ENCODE data around the gene SPDYE1. TPM values are rescaled to one million over a fixed set of nuclear protein-coding genes. Genes with fewer than 3 reads are reported as not detected.
"Not testable (repeated sequence)": the region's sequence is repeated elsewhere in the genome, so short reads cannot be mapped to it uniquely, and the experiment has no call there.

Gene SPDYE1
- total RNA-seq, 2 experiments from 2014 or later = not detected

DNA sequence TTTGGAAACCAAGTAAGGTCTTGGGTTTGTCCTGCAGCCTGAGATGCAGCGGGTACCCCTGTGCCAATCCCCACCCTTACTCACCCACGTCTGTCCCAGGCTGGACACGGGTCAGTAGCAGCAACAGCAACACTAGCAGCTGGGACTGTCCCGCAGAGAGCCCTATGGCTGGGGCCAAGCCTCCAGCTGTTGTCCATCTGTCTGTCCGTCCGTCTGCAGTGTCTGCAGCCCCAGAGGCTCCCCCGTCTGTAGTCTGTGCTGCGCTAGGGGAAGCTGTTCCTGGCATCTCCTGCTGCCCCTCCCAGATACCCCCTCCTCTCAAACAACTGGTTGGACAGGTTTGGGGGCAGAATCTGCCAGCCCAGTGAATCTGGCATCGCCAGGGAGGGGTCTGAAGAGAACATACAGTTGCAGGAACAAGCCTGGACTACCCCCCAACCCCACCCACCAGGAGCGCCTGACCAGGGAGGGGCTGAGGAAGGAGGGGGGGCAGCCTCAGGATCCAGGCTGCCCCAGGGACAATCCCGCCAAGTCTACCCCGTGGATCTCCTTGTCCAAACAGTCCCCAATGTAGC is 7.6 kb upstream of the SPDYE1 start:
- POLR2A ChIA-PET, CTCF ChIA-PET: not testable (repeated sequence)

DNA sequence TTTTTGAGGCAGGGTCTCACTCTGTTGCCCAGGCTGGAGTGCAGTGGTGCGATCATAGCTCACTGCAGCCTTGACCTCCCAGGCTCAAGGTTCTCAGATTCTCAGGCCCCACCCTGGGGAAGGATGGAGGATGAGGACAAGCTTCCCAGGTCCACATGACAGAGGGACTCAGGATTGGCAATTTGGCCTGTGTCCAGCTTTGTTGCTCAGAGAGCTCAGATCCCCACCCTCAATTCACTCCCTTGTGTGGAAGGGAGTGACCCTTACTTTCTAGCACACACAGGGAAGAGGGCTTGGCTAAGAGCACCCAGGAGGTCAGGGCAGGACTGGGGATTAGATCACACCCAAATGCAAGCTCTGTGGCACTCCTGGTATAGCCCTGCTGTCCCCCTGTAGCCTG is 6.9 kb upstream of the SPDYE1 start:
- CTCF ChIA-PET, POLR2A ChIA-PET: not testable (repeated sequence)

DNA sequence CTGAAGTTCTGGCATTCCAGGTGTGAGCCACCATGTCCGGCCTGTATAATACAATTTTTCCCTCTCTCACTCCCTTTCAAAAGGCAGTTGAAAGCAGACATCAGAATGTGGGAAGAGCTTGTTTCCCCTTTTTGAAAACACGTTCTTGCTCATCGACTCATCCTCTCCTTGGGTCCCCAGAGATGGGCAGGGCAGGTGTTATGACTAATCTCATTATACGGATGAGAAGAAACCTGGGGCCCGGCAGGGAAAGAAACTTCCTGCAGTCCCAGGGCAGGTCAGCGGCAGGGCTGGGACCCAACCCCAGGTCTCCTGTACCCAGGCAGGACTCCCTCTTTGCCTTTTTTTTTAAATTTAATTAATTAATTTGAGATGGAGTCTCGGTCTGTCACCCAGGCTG is 4.8 kb upstream of the SPDYE1 start:
- CTCF ChIA-PET, POLR2A ChIA-PET: not testable (repeated sequence)

DNA sequence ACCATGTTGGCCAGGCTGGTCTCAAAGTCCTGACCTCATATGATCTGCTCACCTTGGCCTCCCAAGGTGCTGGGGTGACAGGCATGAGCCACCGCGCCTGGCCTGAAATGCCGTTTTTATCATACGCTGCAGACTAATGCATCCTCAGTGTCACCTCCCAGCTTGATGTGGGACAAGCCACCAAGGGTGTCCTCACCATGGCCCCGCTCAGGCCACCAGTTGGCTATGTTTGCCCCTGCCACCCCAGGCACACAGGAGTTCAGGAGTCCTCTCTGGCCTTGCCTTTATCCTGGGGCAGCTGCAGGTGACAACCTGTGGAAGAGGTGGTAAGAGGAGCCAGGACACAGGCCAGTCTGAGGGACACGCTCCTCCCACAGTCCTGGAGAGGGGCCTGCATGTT is 3.0 kb upstream of the SPDYE1 start:
- POLR2A ChIA-PET = not testable (repeated sequence)
- CTCF ChIA-PET = interaction anchor here (0.7 kb wide), 1 partner anchor 40 kb away, joined by 3 read pairs; no protein-coding TSS in a partner anchor

DNA sequence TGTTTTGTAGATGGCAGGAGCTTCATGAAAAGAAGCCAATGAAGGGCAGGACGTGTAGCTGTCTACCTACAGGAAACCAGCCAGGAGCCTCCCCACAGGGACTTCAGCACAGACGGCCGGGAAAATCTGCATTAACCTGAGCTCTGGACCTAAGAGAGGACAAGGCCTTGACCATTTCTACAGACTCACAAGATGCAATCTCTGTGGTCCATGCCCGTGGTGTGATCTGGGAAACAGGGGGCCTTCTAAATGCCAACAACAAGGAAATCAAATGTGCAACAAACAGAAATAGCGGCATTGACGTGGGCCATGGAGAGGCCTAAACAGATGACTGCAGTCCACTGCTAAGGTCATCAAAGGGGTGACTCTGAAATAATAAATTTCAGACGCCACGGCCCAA is 14.4 kb downstream of the SPDYE1 start:
- POLR2A ChIA-PET, CTCF ChIA-PET: not testable (repeated sequence)

DNA sequence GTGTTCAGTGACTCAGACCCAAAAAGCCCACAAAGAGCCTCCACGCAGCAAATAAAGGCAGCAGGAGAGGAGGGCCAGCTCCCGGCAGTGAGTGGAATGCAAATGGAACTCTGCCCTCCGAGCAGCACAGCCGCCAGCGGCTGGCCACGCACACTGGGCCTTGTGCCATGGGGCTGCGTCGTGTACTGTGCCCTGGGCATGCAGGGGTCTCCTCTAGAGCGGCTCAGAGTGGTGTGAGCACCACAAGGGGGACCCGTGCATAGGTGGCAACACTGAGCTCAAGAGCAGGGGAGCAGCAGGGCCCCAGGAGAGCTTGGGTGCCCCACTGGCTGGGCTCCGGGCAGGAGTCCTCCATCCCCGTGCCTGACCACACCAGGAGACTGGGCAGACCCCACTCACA is 17.4 kb downstream of the SPDYE1 start:
- POLR2A ChIA-PET, CTCF ChIA-PET: not testable (repeated sequence)

DNA sequence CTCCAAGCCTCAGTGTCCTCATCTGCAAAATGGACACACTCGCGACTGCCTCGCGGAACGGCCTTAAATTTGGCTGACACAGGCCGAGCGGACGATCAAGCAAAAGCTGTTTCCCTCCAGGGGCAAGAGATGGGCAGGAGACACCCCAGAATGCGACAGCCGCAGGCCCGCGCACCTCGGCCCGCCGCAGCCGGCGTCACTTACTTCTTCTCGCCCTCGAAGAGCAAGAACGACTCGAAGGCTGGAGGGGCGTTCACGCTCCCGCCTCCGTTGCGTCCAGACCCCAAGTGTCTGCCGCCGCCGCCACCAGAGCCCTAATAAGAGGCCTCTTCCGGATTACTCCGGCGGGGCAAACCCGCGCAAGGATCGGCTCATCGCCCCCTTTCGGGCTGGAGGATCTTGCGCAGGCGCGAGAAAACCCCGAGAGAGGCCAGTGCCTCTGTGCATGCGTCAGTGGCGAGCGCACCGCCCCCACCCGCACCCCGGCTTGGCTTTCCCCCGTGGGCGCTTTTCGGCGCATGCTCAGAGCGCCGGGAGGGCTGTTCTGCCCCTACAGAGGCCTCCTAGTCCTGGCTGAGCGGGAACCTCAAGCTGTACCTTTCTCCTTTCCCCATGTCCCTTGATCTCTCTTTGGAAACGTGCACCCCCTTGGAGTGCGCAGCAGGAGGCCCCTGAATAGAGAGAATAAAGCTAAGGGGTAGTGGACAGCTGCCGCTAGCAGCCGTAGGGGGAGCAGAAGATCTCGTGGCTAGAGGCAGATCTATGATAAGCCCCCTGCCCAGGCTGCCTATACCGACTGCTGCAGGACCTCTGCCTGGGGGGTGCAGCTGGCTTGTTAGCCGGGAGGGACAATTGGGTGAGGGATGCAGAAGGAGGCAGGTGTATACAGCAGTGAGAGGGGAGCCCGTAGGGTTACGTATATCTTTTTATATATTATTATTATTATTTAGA is 21.4 kb downstream of the SPDYE1 start:
- CTCF ChIA-PET = interaction anchor here (1.0 kb wide), 1 partner anchor 25 kb away, joined by 5 read pairs; the partner anchor contains the start of gene DBNL
- POLR2A ChIA-PET = interaction anchor here (1.5 kb wide), 1 partner anchor 62 kb away, joined by 3 read pairs; no protein-coding TSS in a partner anchor

DNA sequence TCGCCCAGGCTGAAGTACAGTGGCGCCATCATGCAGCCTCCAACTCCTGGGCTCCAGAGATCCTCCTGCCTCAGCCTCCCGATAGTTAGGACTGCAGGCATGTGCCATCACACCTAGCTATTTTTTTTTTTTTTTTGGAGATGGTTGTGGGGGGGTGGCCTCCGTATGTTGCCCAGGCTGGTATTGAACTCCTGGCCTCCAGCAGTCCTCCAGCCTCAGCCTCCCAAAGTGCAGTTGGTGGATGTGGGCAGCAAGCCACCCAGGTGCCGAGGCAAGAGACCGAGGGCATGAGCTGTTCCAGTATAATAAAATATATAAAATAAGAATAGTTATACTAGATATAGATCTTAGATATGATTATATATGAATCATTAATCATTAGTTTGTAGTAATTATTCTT is 22.1 kb downstream of the SPDYE1 start:
- CTCF ChIA-PET = interaction anchor here (1.0 kb wide), 1 partner anchor 24 kb away, joined by 5 read pairs; the partner anchor contains the start of gene DBNL
- POLR2A ChIA-PET = interaction anchor here (0.7 to 1.5 kb wide), 2 partner anchors 61 to 441 kb away, joined by 3 to 5 read pairs; no protein-coding TSS in a partner anchor

DNA sequence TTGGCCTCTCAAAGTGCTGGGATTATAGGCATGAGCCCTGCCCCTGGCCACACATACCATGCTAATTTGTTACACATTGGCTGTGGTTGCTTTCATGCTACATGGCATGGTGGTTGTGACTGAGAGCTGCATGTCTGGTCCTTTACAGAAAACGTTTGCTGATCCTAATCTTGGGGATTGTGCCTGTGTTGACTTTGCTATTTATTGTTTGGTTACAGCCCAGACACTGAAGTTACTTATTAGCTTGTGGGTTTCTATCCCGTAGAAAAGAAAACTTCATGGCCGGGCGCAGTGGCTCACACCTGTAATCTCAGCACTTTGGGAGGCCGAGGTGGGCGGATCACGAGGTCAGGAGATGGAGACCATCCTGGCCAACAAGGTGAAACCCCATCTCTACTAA is 24.4 kb downstream of the SPDYE1 start:
- CTCF ChIA-PET, POLR2A ChIA-PET: not testable (repeated sequence)

DNA sequence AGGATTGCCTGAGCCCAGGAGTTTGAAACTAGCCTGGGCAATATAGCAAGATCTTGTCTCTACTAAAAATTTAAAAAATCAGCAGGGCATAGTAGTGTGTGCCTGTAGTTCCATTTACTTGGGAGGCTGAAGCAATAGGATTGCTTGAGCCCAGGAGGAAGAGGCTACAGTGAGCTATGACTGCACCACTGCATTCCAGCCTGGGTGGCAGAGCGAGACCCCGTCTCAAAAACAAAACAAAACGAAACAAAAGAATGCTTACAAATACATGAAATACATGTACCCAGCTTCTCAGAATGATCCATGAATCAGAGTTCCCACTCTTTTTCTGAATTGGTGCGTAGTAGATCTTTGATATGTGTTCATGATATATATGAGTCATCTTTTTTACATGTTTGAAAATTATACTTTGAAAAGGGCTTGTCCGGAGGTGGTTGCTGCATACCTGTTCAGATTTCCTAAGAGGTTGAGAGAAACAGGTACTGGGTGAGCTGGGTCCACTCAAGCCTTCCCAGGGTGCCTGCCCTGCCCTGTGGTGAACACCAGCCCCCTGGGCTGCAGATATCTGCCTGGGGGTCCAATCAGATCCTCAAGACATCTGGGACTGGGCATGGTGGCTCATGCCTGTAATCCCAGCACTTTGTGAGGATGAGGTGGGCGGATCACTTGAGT is 25.2 kb downstream of the SPDYE1 start:
- CTCF ChIA-PET, POLR2A ChIA-PET: not testable (repeated sequence)

DNA sequence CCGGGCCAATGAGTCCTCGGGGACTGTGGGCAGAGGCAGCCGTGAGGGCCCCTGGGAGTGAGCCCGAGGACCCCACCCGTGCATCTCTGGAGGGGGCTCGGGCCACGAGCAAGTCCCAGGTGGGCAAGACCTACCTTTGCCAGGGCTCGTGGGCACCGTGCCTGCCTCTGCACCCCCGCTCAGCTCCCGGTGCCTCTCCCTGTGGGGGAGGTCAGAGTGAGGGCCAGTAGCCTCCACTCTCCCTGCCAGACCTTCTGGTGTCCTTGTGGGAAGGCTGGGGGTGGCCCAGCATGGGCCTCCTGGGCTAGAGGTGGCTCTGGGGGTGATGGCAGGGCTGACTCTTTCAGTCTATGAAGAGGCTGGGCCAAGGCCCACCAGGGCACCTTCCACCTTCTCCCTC is 31.7 kb downstream of the SPDYE1 start:
- CTCF ChIA-PET, POLR2A ChIA-PET: not testable (repeated sequence)

DNA sequence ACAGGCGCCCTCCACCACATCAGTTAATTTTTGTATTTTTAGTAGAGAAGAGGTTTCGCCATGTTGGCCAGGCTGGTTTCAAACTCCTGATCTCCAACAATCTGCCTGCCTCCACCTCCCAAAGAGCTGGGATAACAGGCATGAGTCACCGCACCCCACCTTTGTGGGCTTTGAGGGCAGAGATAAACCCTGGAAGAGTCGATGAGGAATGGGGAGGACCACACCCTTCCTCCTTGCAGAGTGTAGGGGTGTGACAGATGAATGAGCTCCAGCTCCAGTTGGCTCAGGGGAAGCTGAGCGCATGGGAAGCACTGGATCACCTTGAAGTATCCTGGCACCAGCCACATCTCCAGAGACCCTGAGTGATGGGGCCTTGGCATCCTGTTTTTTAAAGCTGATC is 32.3 kb downstream of the SPDYE1 start:
- CTCF ChIA-PET, POLR2A ChIA-PET: not testable (repeated sequence)

DNA sequence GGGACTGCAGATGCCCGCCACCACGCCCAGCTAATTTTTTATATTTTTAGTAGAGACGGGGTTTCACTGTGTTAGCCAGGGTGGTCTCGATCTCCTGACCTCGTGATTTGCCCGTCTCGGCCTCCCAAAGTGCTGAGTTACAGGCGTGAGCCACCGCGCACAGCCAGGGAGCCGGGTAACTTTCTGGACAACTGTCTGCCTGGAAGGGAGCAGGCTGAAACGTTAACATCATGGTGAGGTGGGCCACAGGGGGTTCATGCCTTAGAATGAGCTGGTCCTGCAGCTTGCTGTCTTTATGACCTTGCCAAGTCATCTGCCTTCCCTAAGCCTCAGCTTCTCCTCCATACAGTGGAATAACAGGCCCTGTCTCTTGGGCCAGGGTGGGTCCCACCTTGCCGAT is 33.6 kb downstream of the SPDYE1 start:
- CTCF ChIA-PET = interaction anchor here (1.2 kb wide), 1 partner anchor 127 kb away, joined by 3 read pairs; no protein-coding TSS in a partner anchor
- POLR2A ChIA-PET = not testable (repeated sequence)

DNA sequence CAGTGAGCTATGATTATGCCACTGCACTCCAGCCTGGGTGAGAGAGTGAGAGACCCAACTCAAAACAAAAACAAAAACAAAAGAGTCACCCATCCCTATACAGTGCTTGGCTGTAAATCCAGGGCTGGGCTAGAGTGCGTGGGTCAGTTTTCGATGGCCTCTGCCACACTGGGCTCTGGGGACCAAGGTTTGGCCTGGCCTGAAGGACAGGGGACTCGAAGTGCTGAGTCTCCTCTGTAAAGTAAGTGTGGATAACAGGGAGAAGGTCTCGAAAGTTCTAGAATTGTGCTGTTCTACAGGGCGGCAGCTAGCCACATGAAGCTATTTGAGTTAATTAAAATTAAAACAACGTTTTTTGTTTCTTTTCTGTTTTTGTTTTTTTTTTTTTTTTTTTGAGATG is 34.3 kb downstream of the SPDYE1 start:
- ChIA-PET POLR2A (interaction anchor here (0.6 kb wide), 1 partner anchor 26 kb away, joined by 3 read pairs; no protein-coding TSS in a partner anchor), CTCF (interaction anchor here (1.2 kb wide), 1 partner anchor 127 kb away, joined by 3 read pairs; no protein-coding TSS in a partner anchor)

DNA sequence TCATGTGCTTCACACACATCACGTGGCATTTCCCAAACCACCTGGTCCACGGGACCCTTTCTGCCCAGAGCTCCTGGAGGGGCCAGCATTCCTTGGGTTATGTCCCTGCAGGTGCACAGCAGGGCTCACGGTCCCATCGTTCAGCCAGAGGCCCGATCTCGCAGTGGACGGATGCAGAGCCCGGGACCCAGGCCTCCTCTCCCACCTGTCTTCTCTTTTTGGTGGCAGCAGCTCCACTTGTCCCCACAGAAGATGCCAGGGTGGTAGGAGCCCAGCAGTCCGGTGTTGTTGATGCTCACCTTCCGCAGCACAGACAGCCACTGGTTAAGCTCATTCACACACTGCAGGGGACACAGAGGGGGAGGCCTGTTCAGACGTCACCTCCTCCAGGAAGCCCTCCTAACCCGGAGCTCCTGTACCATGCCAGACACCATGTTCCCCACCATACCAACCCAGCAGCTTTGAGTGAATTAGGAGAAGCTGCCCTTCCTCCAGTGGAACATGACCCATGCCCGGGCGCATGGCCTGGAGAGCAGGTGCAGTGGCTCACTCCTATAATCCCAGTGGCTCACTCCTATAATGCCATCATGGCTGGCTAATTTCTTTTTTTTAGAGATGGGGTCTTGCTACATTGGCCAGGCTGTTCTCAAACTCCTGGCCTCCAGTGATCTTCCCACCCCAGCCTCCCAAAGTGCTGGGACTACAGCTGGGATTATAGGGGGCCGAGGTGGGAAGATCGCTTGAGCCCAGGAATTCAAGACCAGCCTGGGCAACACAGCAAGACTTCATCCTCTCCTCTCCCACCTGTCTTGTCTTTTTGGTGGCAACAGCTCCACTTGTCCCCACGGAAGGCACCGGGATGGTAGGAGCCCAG is 36.5 kb downstream of the SPDYE1 start:
- POLR2A ChIA-PET, CTCF ChIA-PET: not testable (repeated sequence)

DNA sequence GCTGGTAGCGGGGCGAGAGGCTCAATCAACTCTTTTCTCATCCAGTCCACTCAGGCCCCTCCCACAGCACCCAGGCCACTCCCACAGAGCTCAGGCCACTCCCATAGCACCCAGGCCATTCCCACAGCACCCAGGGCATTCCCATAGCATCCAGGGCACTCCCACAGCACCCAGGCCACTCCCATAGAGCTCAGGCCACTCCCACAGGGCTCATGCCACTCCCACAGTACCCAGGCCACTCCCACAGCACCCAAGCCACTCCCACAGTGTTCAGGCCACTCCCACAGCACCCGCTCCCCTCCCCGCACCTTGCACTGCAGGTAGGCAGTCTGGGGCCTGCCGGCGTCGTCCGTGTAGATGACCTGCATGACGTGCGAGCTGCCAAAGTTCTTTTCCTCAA is 38.7 kb downstream of the SPDYE1 start:
- CTCF ChIA-PET, POLR2A ChIA-PET: not testable (repeated sequence)

DNA sequence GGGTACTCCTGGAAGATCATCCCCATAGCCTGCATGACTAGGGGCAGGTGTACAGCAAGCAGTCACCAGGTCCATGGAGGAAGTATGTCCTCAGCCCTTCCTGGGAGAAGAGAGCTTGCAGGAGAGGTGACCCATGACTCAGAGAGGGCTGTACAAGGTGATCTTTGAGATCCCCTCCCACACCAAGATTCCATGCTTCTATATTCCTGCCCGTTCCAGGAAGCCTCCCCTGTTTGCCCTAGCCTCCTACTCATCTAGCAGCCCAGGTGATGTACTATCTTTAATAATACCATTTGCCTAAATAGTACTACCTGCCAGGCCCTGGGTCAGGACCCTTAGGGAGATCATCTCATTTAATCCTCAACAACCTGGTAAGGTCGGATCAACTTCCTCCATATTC is 40.3 kb downstream of the SPDYE1 start:
- POLR2A ChIA-PET, CTCF ChIA-PET: not testable (repeated sequence)

DNA sequence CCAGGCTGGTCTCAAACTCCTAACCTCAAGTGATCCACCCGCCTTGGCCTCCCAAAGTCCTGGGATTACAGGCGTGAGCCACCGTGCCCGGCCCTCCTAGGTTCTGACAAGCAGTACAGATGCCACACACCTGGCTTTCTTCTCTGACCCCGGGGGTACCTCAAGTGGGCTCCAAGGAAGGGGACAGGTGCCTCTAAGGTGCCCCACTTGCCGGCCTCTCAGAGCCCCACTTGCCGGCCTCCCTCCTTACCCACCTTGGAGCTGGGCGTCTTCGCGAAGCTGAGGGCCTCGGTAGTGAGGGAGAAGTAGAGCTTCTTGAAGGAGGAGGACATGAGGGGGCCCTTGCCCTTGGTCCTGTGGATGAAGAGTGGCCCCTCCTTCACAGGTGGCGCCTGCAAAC is 40.9 kb downstream of the SPDYE1 start:
- POLR2A ChIA-PET, CTCF ChIA-PET: not testable (repeated sequence)

DNA sequence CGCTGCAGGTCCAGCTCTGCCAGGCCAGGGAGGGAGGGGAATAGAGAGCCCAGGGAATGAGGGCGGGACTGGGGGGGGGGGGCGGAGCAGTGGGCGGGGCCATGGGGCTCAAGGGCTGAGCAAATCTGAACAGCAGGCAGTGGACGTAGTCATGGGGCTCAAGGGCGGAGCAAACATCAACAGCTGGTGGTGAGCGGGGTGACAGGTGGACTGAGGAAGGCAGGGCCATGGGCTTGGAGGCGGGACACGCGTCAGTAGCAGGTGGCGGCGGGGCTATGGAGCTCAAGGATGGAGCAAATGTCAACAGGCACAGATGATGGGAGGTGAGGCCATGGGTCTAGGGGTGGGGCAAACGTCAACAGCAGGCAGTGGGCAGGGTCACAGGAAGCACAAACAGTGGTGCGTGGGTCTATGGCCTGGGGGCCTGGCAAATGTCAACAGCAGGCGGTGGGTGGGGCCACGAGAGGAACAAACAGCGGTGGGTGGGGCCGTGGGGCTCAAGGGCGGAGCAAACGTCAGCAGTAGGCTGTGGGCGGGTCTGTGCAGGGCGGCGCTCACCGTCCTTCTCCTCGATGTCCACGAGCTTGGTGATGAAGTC is 41.4 kb downstream of the SPDYE1 start:
- POLR2A ChIA-PET, CTCF ChIA-PET: not testable (repeated sequence)
